GM18498 (cell line): ENCODE results near the gene FSD1L.

ENCODE experiments used
- ATAC-seq: cut with Tn5 transposase; IDR thresholded peaks from one replicate; pipeline ENCODE4 v1.9.1; 2021; ENCODE audit warnings: mild to moderate bottlenecking, moderate library complexity; ENCODE audit not compliant: unreplicated experiment

The FSD1L gene

GRCh38 chr9:105447814-105448812 lies at the start of gene FSD1L:
FSD1L (plus strand) TSS chr9:105448034; CDS start chr9:105448221, 187 bp downstream.
- ATAC-seq: peak; percentile 95

- no peak for ATAC-seq
These were observed 48.7 kb upstream of the FSD1L start for GRCh38 chr9:105399117-105399516.

- no peak for ATAC-seq
These were observed 46.2 kb upstream of the FSD1L start for GRCh38 chr9:105401651-105402050.

GRCh38 chr9:105403552-105404248 lies 44.1 kb upstream of the FSD1L start:
- ATAC-seq: no peak

GRCh38 chr9:105405514-105406131 lies 42.2 kb upstream of the FSD1L start:
- peak; percentile 93 for ATAC-seq

GRCh38 chr9:105406369-105406768 lies 41.5 kb upstream of the FSD1L start:
- no peak for ATAC-seq

DNA sequence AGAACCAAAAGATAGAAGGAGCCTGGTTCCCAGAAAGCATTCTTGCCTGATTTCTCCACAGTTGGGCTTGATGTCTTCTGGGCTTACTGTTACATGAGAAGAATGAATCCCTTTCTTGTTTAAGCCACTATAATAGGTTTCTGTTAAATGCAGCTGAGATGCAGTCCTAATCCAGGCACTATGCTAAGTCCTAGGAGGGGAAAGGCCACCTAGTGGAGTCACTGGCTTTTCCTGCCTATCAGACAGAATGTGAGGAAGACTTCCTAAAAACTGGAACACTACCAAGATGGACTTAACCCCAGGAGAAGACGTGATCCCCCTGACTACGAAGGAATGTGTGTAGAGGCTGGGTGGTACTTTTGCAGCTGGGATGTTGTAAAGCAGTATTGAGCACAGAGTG lies 34.3 kb upstream of the FSD1L start:
- no peak for ATAC-seq

DNA sequence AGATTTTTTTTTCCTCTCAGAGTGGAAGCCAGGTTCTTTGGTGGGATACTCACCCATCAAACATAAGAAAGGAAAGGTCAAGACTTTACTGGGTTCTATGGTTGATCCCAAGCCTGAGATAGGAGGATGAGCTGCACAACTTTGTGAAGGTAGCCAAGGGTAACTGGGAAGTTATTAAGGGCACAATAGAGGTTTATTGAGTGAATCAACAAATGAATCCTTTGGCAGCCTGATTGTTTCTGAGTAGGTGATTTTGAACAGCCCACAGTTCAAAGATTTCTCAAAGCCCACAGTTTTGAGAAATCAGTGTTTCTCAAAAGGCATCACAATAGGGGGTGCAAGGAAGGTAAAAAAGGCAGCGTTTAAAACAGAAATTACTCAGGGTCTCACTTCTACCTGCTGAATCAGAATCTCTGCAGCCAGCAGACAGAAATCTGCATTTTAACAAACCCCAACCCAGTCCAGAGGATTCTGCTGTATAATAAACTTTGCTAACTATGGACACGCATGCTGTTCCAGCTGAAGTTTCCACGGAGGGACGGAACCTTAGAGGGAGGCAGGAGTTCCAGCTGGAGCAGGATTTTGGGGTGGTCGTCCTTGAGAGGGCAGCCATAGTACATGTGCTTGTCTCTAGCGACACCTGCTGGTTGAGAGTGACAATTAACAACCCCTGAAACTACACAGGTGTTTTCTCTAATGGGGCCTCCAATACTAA lies 32.7 kb upstream of the FSD1L start:
- peak; percentile 64 for ATAC-seq

DNA sequence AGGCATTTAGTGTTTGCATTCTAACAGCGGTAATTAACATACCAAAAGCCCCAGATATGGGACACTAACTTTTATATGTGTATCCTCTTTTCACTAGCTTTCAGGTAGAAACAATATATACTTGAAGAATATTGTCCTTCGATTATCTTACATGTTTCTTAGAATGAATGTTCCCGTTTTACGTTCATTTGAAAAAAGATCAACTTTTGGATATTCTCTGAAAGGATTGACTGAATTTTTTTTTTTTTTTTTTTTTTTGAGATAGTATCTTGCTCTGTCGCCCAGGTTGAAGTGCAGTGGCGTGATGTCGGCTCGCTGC lies 32.2 kb upstream of the FSD1L start:
- no peak for ATAC-seq

DNA sequence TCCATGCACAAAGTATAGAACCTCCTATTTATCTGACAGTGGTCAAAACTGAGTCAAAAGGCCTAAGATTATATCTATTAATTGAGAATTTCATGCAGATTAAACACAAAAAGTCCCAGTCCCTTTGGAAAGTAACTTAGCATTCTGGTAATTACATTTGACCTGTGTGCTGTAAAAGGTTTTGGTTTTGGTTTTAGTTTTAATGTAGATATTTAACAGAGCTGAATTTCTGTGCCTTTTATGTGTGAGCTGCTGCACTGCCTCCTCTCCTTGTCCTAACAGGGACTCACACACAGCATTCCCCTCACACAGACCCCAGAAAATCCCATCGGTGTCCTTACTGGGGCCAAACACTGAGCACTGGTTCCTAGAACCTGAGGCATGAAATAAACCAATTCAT lies 31.0 kb upstream of the FSD1L start:
- ATAC-seq: peak; percentile 81

GRCh38 chr9:105418588-105419500 lies 29.0 kb upstream of the FSD1L start:
- ATAC-seq: no peak

- no peak for ATAC-seq
These were observed 27.8 kb upstream of the FSD1L start for GRCh38 chr9:105419816-105420597.

DNA sequence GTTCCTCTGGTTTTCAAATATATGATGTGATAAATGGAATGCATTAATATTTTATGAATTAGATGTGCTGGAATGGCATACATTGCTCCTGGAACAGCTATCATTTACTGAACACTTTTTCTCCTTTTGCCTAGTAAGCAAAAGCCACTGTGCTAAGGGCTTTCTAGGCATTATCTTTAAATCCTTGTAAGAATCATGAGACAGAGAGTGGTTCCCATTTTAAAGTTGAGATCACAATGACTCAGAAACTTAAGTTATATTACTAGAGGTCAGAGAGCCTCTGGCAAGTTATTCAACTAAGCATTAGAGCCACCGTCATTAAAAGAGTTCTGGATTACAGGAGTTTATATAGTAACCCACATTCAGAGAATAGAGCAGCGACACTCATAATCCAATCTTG lies 26.7 kb upstream of the FSD1L start:
- no peak for ATAC-seq

- no peak for ATAC-seq
These were observed 26.0 kb upstream of the FSD1L start for GRCh38 chr9:105421864-105422263.

DNA sequence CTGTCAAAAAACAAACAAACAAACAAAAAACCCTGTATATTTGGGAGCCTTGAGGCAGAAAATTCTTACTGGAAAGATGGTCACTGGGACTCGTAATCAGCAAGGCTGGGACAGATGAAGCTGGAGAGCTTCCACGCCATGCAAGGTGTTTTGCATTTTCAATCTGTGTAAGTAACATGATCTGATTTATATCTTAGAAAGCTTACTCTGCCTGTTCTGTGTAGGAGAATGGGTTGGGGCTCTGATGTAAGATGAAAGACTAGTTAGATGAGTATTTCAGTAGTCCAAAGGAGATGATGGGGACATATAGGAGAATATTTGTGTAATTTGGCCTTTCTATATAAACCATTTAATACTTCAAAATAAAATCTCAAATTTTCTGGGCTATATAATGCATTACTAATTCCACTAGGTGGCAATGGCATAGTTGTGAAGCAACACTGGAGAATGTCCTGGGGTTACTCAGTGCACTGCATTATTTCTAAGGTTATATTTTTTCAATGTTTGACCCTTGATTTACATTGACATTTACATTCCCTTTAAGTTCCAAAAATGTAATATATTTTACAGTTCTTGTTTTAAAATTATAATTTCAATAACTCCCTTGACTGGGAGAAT lies 21.9 kb upstream of the FSD1L start:
- peak; percentile 72 for ATAC-seq

DNA sequence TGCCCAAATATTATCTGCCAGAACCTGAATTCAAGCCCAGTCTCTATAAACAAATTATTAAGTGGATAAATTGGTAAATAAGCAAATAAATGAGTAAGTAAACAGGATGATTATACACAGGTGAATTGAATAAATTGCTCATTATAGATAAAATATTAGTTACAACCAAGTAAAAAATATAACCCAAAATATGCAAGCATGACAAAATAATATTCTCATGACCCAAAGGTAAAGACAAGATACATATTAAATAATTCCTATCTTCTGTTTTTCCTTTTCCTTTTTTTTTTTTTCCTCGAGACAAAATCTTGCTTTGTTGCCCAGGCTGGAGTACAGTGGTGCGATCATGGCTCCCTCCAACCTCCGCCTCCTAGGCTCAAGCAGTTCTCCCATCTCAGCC lies 21.2 kb upstream of the FSD1L start:
- ATAC-seq: no peak

GRCh38 chr9:105431424-105432246 lies 16.2 kb upstream of the FSD1L start:
- ATAC-seq: no peak
